Omental fat pad (tissue), 4 donors: Measurements from ENCODE around the gene ACOX3. TPM values are rescaled to one million over a fixed set of nuclear protein-coding genes. Genes with fewer than 3 reads are reported as not detected.

Experiments used
- ATAC-seq: fragments of 150-250 bp; one replicate; pipeline ENCODE4 v1.9.1; 2016; ENCODE audit warnings: mild to moderate bottlenecking, moderate library complexity; ENCODE audit not compliant: low FRiP score
- DNase-seq: peaks from one replicate; pipeline ENCODE4 v3.0.0-alpha.2; 2019; ENCODE audit warnings: low spot score
- CTCF ChIP-seq, 3 donors: fragments of 450-650 bp; IDR thresholded peaks; one replicate each; pipeline ENCODE4 v1.5.1; 2016 to 2017; ENCODE audit warnings: antibody characterized with exemption in 3 of 3, mild to moderate bottlenecking in 3 of 3, moderate library complexity in 2 of 3
- total RNA-seq, 4 donors: library from RNA; depleted of rRNA; stranded (reverse); fragments of >200 nt; gene quantifications; one replicate each; pipeline ENCODE4 v1.1.0, GENCODE V29; 2016

The ACOX3 gene
- total RNA-seq, 4 donors from 2014 or later, result 14.7 to 28.2 (median 23.6) TPM

GRCh38 chr4:8400632-8401325, 39.7 kb downstream of the ACOX3 start:
- DNase-seq (no peak), ATAC-seq (no peak)
- TF ChIP-seq CTCF (IDR thresholded peaks at IDR 0.05), result no peak

- ATAC-seq (no peak), DNase-seq (no peak)
- TF ChIP-seq CTCF (IDR thresholded peaks at IDR 0.05), result no peak
Measured at GRCh38 chr4:8399298-8399697, 41.2 kb downstream of the ACOX3 start.

GRCh38 chr4:8398347-8398746, 42.2 kb downstream of the ACOX3 start:
- ATAC-seq, result no peak
- no peak for TF ChIP-seq CTCF (IDR thresholded peaks at IDR 0.05)
- DNase-seq, result no peak

- no peak for TF ChIP-seq CTCF (IDR thresholded peaks at IDR 0.05)
- no peak for DNase-seq
- no peak for ATAC-seq
Measured at GRCh38 chr4:8396762-8397406, 43.6 kb downstream of the ACOX3 start.

GRCh38 chr4:8395504-8396296, 44.8 kb downstream of the ACOX3 start:
- no peak for ATAC-seq
- TF ChIP-seq CTCF (IDR thresholded peaks at IDR 0.05), result no peak
- no peak for DNase-seq

- TF ChIP-seq CTCF (IDR thresholded peaks at IDR 0.05), result no peak
- DNase-seq (no peak), ATAC-seq (no peak)
Measured at GRCh38 chr4:8394806-8395205, 45.7 kb downstream of the ACOX3 start.
